Measurements from ENCODE around the gene NECAB2. TPM values are rescaled to one million over a fixed set of nuclear protein-coding genes. Genes with fewer than 3 reads are reported as not detected.

Gene NECAB2
- total RNA-seq, 1 donor from 2014 or later, result 19.6 TPM

DNA sequence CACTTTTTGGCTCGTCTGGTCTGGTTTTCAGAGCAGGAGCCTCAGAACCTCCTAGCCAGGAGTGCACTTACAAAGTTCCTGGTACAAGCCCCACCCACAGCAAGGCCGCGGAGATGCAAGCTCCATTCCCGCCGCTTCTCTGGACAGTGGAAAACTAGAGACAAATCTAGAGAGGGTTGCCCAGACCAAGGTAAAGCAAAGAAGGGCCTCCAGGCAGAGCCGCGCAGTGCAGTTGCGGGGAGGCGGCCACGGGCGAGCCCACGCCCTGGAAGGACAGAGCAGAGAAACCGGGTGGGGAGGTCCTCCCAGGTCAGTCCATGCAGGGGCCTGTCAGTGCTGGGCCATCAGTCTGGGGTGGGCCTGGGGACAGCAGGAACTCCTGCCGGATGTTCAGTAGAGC lies 26.0 kb upstream of the NECAB2 start:
- H3K36me3 Mint-ChIP-seq (ENCODE audit: low read depth), result no peaks in the 10 kb centered on the region
- no peaks in the 10 kb centered on the region for H3K9me3 Mint-ChIP-seq

DNA sequence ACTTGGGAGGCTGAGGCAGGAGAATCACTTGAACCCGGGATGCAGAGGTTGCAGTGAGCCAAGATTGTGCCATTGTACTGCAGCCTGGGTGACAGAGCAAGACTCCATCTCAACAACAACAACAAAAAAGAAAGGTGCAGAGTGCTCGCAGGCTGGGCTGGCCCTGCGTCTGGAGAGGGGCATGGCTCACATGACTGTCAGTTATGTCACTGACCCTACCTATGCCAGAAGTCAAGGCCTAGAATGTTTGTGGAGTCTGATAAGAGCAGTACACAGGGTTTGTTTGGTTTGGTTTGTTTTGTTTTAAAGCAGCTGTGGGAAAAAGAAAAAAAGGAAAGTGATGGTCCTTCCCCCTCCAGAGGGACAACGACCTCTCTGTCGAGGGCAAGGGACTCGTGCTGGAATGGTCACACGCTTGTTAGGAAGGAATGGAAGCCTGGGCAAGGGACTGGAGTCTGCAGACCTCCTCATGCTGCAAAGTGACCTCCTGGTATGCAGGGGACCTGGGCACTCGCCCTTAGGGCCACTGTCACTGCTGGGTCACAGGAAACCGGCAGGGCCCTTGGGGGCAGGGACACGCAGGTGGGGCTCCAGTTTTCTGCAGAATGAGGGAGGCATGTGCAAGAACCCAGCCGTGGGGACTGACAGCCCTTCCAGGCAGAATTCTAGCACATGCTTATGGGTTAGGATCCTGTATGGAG lies 25.1 kb upstream of the NECAB2 start:
- TF ChIP-seq, protein P1, sequence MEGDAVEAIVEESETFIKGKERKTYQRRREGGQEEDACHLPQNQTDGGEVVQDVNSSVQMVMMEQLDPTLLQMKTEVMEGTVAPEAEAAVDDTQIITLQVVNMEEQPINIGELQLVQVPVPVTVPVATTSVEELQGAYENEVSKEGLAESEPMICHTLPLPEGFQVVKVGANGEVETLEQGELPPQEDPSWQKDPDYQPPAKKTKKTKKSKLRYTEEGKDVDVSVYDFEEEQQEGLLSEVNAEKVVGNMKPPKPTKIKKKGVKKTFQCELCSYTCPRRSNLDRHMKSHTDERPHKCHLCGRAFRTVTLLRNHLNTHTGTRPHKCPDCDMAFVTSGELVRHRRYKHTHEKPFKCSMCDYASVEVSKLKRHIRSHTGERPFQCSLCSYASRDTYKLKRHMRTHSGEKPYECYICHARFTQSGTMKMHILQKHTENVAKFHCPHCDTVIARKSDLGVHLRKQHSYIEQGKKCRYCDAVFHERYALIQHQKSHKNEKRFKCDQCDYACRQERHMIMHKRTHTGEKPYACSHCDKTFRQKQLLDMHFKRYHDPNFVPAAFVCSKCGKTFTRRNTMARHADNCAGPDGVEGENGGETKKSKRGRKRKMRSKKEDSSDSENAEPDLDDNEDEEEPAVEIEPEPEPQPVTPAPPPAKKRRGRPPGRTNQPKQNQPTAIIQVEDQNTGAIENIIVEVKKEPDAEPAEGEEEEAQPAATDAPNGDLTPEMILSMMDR (conservative IDR thresholded peaks at IDR 0.05), result no peak
- no peak overlapping the region for H3K4me3 Mint-ChIP-seq
- no peaks in the 10 kb centered on the region for H3K27me3 Mint-ChIP-seq (ENCODE audit: low read depth)
- no peak for DNase-seq (ENCODE audit: low read depth, low spot score)
- H3K36me3 Mint-ChIP-seq (ENCODE audit: low read depth), result no peaks in the 10 kb centered on the region
- no peaks in the 10 kb centered on the region for H3K9me3 Mint-ChIP-seq
- H3K4me1 Mint-ChIP-seq, result peaks cover 20% of the 10 kb centered on the region
- H3K27ac Mint-ChIP-seq (ENCODE audit: unreplicated experiment), result no peak overlapping the region

More for the DNA sequence above, 26.0 kb upstream of the NECAB2 start:
- H3K27me3 Mint-ChIP-seq (ENCODE audit: low read depth), result no peaks in the 10 kb centered on the region
- H3K4me1 Mint-ChIP-seq, result peaks cover 20% of the 10 kb centered on the region
- H3K4me3 Mint-ChIP-seq, result no peak overlapping the region
- no peak for DNase-seq (ENCODE audit: low read depth, low spot score)
- H3K27ac Mint-ChIP-seq (ENCODE audit: unreplicated experiment), result no peak overlapping the region
- TF ChIP-seq, protein P1 (conservative IDR thresholded peaks at IDR 0.05), result no peak

DNA sequence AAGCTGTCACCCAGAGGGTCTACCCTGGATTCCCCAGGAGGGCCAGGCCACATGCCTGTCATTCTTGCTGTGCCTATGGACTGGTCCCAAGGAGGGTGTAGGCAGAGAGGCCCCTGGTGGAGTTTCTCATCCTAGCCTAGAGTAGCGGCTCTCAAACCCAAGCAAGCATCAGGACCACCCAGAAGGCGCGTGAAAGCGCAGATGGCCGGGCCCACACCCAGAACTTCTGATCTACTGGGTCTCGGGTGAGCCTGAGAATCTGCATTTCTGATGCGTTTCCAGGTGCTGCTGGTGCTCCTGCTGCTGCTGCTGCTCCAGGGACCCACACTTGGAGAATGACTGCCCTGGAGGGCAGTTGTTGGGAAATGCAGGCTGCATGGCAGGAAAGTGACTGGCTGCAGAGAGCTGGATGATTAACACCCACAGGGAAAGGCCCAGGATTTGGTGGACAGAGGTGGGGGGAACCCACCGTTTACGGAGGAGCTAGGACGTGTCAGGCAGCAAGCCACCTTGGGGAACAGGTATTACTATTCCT lies 24.5 kb upstream of the NECAB2 start:
- H3K4me1 Mint-ChIP-seq, result peaks cover 20% of the 10 kb centered on the region

DNA sequence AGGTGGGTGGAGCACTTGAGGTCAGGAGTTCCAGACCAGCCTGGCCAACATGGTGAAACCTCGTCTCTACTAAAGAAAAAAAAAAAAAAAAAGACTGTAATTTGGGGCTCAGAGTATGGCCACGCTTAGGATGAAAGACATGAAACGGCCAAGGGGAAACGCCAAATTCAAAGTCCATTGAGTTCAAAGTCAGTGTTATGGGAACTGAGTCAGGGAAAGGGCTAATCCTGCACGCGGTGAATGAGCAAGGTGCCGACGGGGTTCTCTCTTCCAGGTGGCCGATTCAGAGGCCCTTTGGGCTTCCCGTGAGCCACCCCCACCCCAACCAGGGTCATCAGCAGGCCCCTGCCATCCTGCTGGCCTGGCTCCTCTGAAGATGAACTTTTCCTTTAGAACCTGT lies 22.5 kb upstream of the NECAB2 start:
- Mint-ChIP-seq H3K4me1 (peaks cover 10% of the 10 kb centered on the region), H3K9me3 (no peaks in the 10 kb centered on the region), H3K27ac (ENCODE audit: unreplicated experiment) (no peak overlapping the region), H3K27me3 (ENCODE audit: low read depth) (no peaks in the 10 kb centered on the region), H3K4me3 (no peak overlapping the region), H3K36me3 (ENCODE audit: low read depth) (no peaks in the 10 kb centered on the region)
- DNase-seq (ENCODE audit: low read depth, low spot score), result no peak
- TF ChIP-seq, protein P1 (conservative IDR thresholded peaks at IDR 0.05), result no peak

More for the DNA sequence above, 24.5 kb upstream of the NECAB2 start:
- H3K4me3 Mint-ChIP-seq, result no peak overlapping the region
- DNase-seq (ENCODE audit: low read depth, low spot score), result no peak
- H3K9me3 Mint-ChIP-seq, result no peaks in the 10 kb centered on the region
- no peaks in the 10 kb centered on the region for H3K36me3 Mint-ChIP-seq (ENCODE audit: low read depth)
- H3K27ac Mint-ChIP-seq (ENCODE audit: unreplicated experiment), result no peak overlapping the region
- TF ChIP-seq, protein P1 (conservative IDR thresholded peaks at IDR 0.05), result no peak
- no peaks in the 10 kb centered on the region for H3K27me3 Mint-ChIP-seq (ENCODE audit: low read depth)

DNA sequence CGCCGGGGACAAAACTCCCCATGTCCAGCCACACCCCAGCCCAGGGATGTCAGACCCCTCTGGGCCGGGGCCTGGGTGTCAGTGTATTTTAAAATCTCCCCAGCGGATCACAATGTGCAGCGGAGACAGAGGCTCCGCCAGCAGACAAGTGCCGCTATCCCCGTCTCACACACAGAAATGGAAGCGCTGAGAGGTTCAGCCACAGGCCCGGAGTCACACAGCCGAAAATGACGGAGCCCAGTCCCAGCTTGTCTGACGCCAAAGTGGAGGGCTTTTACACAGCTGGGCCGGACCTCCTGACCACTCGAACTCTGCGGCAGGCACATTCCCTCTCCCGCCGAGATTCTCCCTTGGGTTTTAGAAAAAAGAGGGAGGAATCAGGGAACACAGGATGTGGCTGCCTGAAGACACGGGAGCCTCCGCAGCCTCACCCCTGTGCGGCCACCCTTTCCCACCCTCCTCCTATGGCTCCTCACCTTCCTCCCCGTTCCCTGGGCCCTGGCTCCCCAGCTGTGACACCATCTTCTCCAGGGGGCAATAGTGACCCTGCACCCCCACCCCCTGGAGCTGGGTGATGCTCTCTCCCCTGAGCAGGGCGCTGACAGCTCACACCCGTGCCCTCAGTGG lies 21.8 kb upstream of the NECAB2 start:
- Mint-ChIP-seq H3K9me3 (no peaks in the 10 kb centered on the region), H3K27me3 (ENCODE audit: low read depth) (no peaks in the 10 kb centered on the region), H3K4me3 (no peak overlapping the region), H3K27ac (ENCODE audit: unreplicated experiment) (peak overlapping the region; percentile 93), H3K4me1 (peaks cover 9% of the 10 kb centered on the region), H3K36me3 (ENCODE audit: low read depth) (no peaks in the 10 kb centered on the region)
- TF ChIP-seq, protein P1 (conservative IDR thresholded peaks at IDR 0.05), result no peak
- DNase-seq (ENCODE audit: low read depth, low spot score), result no peak

Measured in neural crest cell (in vitro differentiated cells).